Measurements from ENCODE around the gene DCK.

Gene DCK

DNA sequence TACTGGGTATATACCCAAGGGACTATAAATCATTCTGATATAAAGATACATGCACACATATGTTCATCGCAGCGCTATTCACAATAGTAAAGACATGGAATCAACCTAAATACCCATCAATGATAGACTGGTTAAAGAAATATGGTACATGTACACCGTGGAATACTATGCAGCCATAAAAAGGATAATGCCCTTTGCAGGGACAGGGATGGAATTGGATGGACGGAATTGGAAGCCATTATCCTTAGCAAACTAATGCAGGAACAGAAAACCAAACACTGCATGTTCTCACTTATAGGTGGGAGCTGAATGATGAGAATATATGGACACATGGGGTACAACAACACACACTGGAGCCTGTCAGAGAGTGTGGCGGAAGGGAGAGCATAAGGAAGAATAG lies 55.9 kb downstream of the DCK start:
- TF ChIP-seq TCF12 (IDR thresholded peaks at IDR 0.05; ENCODE audit: low read depth) (no peak), USF1 (IDR thresholded peaks at IDR 0.05) (no peak), CREB1 (IDR thresholded peaks at IDR 0.05; ENCODE audit: low read depth) (no peak), RAD21 (IDR thresholded peaks at IDR 0.05; ENCODE audit: low read depth) (no peak), TEAD4 (IDR thresholded peaks at IDR 0.05) (no peak), YY1 (IDR thresholded peaks at IDR 0.05; ENCODE audit: low read depth) (no peak), MAX (IDR thresholded peaks at IDR 0.05) (no peak), CEBPB (IDR thresholded peaks at IDR 0.05) (no peak), ZBTB7A (IDR thresholded peaks at IDR 0.05; ENCODE audit: low read depth) (no peak)
- TF ChIP-seq, protein P1, sequence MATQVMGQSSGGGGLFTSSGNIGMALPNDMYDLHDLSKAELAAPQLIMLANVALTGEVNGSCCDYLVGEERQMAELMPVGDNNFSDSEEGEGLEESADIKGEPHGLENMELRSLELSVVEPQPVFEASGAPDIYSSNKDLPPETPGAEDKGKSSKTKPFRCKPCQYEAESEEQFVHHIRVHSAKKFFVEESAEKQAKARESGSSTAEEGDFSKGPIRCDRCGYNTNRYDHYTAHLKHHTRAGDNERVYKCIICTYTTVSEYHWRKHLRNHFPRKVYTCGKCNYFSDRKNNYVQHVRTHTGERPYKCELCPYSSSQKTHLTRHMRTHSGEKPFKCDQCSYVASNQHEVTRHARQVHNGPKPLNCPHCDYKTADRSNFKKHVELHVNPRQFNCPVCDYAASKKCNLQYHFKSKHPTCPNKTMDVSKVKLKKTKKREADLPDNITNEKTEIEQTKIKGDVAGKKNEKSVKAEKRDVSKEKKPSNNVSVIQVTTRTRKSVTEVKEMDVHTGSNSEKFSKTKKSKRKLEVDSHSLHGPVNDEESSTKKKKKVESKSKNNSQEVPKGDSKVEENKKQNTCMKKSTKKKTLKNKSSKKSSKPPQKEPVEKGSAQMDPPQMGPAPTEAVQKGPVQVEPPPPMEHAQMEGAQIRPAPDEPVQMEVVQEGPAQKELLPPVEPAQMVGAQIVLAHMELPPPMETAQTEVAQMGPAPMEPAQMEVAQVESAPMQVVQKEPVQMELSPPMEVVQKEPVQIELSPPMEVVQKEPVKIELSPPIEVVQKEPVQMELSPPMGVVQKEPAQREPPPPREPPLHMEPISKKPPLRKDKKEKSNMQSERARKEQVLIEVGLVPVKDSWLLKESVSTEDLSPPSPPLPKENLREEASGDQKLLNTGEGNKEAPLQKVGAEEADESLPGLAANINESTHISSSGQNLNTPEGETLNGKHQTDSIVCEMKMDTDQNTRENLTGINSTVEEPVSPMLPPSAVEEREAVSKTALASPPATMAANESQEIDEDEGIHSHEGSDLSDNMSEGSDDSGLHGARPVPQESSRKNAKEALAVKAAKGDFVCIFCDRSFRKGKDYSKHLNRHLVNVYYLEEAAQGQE (IDR thresholded peaks at IDR 0.05; ENCODE audit: low read depth): no peak

GRCh38 chr4:71050809-71051208 lies 57.4 kb downstream of the DCK start:
- TF ChIP-seq RAD21 (IDR thresholded peaks at IDR 0.05; ENCODE audit: low read depth) (0 out of 2 replicates have a peak, but pooled peaks have one; percentile 7), TCF12 (IDR thresholded peaks at IDR 0.05; ENCODE audit: low read depth) (no peak), ZBTB7A (IDR thresholded peaks at IDR 0.05; ENCODE audit: low read depth) (no peak), CREB1 (IDR thresholded peaks at IDR 0.05; ENCODE audit: low read depth) (no peak), USF1 (IDR thresholded peaks at IDR 0.05) (no peak), TEAD4 (IDR thresholded peaks at IDR 0.05) (no peak)
- TF ChIP-seq, protein P1 (IDR thresholded peaks at IDR 0.05; ENCODE audit: low read depth): no peak

DNA sequence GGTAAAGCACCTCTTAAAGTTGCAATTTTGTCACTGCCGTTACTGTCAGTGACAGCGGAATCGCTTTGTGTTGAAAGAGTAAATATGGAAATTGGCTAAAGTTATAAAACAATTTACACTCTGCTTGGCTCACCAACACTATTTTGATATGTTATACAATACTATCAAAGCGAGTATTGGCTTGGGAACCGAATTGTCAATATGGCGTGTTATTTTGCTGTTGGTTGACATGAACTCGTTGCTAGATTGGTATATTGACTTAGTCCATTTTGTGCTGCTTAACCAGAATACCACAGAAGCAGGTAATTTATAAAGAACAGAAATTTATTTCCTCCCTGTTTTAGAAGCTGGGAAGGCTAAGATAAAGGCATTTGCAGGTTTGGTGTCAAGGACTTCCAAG lies 58.6 kb downstream of the DCK start:
- no peak for TF ChIP-seq NFIC (IDR thresholded peaks at IDR 0.05)
- TF ChIP-seq ZBTB7A (IDR thresholded peaks at IDR 0.05; ENCODE audit: low read depth): no peak
- no peak for TF ChIP-seq RAD21 (IDR thresholded peaks at IDR 0.05; ENCODE audit: low read depth)
- no peak for TF ChIP-seq EP300 (IDR thresholded peaks at IDR 0.05; ENCODE audit: borderline replicate concordance)
- TF ChIP-seq FOXM1 (IDR thresholded peaks at IDR 0.05; ENCODE audit: borderline replicate concordance, low read depth): no peak
- no peak for TF ChIP-seq TAF1 (IDR thresholded peaks at IDR 0.05; ENCODE audit: low read depth)
- TF ChIP-seq, protein P1 (IDR thresholded peaks at IDR 0.05; ENCODE audit: low read depth): no peak
- TF ChIP-seq YY1 (IDR thresholded peaks at IDR 0.05; ENCODE audit: low read depth): no peak
- TF ChIP-seq TCF12 (IDR thresholded peaks at IDR 0.05; ENCODE audit: low read depth): no peak
- no peak for TF ChIP-seq CEBPB (IDR thresholded peaks at IDR 0.05)
- no peak for TF ChIP-seq TEAD4 (IDR thresholded peaks at IDR 0.05)
- no peak for TF ChIP-seq EGR1 (IDR thresholded peaks at IDR 0.05)
- no peak for TF ChIP-seq USF1 (IDR thresholded peaks at IDR 0.05)
- no peak for TF ChIP-seq CREB1 (IDR thresholded peaks at IDR 0.05; ENCODE audit: low read depth)

DNA sequence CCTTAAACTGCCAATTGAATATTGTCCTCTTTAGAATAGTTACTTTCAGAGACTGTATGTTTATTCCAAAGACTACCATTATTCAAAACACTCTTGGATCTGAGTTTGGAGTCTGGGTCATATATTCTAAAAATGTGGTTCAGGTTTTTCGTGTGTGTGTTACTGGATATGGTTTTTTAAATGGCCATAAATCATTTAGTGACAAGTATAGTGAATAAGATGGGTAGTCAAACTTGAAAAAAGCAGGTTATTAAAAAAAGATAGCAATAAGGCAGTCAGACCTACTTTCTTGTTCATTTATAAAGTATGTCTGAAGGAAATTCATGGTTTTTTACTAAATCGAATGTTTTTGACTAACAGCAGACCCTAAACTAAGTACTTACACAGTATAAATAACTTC lies 59.3 kb downstream of the DCK start:
- TF ChIP-seq YY1 (IDR thresholded peaks at IDR 0.05; ENCODE audit: low read depth) (no peak), EGR1 (IDR thresholded peaks at IDR 0.05) (no peak), MAX (IDR thresholded peaks at IDR 0.05) (no peak), ZBTB7A (IDR thresholded peaks at IDR 0.05; ENCODE audit: low read depth) (no peak), EP300 (IDR thresholded peaks at IDR 0.05; ENCODE audit: borderline replicate concordance) (no peak), USF1 (IDR thresholded peaks at IDR 0.05) (no peak), TAF1 (IDR thresholded peaks at IDR 0.05; ENCODE audit: low read depth) (no peak), FOXM1 (IDR thresholded peaks at IDR 0.05; ENCODE audit: borderline replicate concordance, low read depth) (no peak), TEAD4 (IDR thresholded peaks at IDR 0.05) (no peak), CEBPB (IDR thresholded peaks at IDR 0.05) (no peak), NFIC (IDR thresholded peaks at IDR 0.05) (no peak), TCF12 (IDR thresholded peaks at IDR 0.05; ENCODE audit: low read depth) (no peak), CREB1 (IDR thresholded peaks at IDR 0.05; ENCODE audit: low read depth) (no peak)
- TF ChIP-seq, protein P1 (IDR thresholded peaks at IDR 0.05; ENCODE audit: low read depth): no peak
